ENCODE results near the gene RND2. TPM values are rescaled to one million over a fixed set of nuclear protein-coding genes. Genes with fewer than 3 reads are reported as not detected.

The RND2 gene
- total RNA-seq, 4 donors from 2014 or later: 1.5 to 4.5 (median 2.5) TPM

DNA sequence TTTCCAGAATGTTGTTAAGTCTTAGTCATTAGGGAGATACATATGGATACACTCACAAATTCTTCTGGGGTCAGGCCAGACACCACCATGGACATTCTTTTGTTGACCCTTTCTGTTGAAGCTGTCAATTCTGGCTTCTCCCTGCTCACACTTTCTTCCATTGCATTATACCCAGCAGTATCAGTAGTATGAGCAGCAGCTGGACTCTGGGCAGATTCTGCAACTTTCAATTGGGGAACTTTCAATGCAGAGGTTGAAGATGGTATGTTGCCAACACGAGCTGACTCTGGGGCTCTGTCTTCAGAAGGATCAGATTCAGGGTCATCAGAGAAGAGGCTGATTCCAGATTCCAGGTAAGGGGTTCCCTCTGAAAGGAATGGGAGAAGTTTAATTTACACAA lies 45.8 kb downstream of the RND2 start:
- Histone ChIP-seq H3K4me1 (no peaks in the 10 kb centered on the region), H3K9me3 (no peaks in the 10 kb centered on the region), H3K27me3 (no peaks in the 10 kb centered on the region), H3K27ac (no peak overlapping the region), H3K36me3 (peaks cover 0 to 26% of the 10 kb centered on the region in 2 donors), H3K4me3 (no peak overlapping the region)
- no CpG with 5 or more reads among the region's 1 CpG for WGBS, 2 donors (ENCODE audit: low coverage in 1 of 2)
- no peak for ATAC-seq
- TF ChIP-seq POLR2A (IDR thresholded peaks at IDR 0.05) (no peak), EP300 (IDR thresholded peaks at IDR 0.05) (no peak), POLR2AphosphoS5 (IDR thresholded peaks at IDR 0.05) (no peak)
- TF ChIP-seq, protein P1, sequence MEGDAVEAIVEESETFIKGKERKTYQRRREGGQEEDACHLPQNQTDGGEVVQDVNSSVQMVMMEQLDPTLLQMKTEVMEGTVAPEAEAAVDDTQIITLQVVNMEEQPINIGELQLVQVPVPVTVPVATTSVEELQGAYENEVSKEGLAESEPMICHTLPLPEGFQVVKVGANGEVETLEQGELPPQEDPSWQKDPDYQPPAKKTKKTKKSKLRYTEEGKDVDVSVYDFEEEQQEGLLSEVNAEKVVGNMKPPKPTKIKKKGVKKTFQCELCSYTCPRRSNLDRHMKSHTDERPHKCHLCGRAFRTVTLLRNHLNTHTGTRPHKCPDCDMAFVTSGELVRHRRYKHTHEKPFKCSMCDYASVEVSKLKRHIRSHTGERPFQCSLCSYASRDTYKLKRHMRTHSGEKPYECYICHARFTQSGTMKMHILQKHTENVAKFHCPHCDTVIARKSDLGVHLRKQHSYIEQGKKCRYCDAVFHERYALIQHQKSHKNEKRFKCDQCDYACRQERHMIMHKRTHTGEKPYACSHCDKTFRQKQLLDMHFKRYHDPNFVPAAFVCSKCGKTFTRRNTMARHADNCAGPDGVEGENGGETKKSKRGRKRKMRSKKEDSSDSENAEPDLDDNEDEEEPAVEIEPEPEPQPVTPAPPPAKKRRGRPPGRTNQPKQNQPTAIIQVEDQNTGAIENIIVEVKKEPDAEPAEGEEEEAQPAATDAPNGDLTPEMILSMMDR (IDR thresholded peaks at IDR 0.05): no peak

DNA sequence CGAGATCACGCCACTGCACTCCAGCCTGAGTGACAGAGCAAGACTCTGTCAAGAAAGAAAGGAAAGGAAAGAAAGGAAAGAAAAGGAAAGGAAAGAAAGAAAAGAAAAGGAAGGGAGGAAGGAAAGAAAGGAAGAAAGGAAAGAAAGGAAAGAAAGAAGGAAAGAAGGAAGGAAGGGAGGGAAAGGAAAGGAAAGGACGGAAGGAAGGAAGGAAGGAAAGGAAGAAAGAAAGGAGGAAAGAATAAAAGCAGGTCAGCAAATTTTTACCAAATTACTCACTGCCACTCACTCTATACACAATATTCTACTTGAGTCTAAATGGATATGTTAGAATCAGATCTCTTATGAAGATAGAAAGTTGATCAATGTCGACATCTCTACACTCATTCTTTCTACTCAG lies 49.8 kb downstream of the RND2 start:
- H3K9me3 ChIP-seq: no peaks in the 10 kb centered on the region
- ATAC-seq: no peak
- H3K4me3 ChIP-seq: no peak overlapping the region
- TF ChIP-seq POLR2AphosphoS5 (IDR thresholded peaks at IDR 0.05) (no peak), EP300 (IDR thresholded peaks at IDR 0.05) (no peak)
- TF ChIP-seq, protein P1 (IDR thresholded peaks at IDR 0.05): no peak
- 91 to 100% methylated on average over 1 to 4 of the region's 4 CpGs for WGBS, 2 donors (ENCODE audit: low coverage in 1 of 2)
- peaks cover 0 to 12% of the 10 kb centered on the region in 2 donors for H3K36me3 ChIP-seq
- H3K4me1 ChIP-seq: no peaks in the 10 kb centered on the region
- no peaks in the 10 kb centered on the region for H3K27me3 ChIP-seq
- no peak overlapping the region for H3K27ac ChIP-seq

- H3K27me3 ChIP-seq: no peaks in the 10 kb centered on the region
- peaks cover 0 to 15% (median 0%) of the 10 kb centered on the region in 3 donors for H3K4me1 ChIP-seq
- no peak overlapping the region for H3K27ac ChIP-seq
- H3K9me3 ChIP-seq: no peaks in the 10 kb centered on the region
- no peak for ATAC-seq
- no peak for TF ChIP-seq EP300 (IDR thresholded peaks at IDR 0.05)
- peaks cover 0 to 8% of the 10 kb centered on the region in 2 donors for H3K36me3 ChIP-seq
- H3K4me3 ChIP-seq: no peak overlapping the region
- WGBS, 2 donors (ENCODE audit: low coverage in 1 of 2): 73 to 83% methylated on average over 1 of the region's 1 CpG
These were observed 54.7 kb downstream of the RND2 start for GRCh38 chr17:43079641-43080302.

Other genes with a start within 250 kb of the RND2 start
- gene WNK4, start 244.6 kb upstream of the RND2 start, total RNA-seq: 1 to 10 TPM in 3 of 4 donors, under 1 TPM in 1; 0.78 to 6.7 (median 1.6) TPM
- 10 to 100 TPM; 55.3 to 81.4 (median 66.8) TPM for gene COA3, start 226.5 kb upstream of the RND2 start, total RNA-seq
- under 1 TPM in 3 of 4 donors, not detected in 1; 0.20 to 0.93 (median 0.78) TPM for gene CNTD1, start 226.4 kb upstream of the RND2 start, total RNA-seq
- 100 to 1,000 TPM; 143 to 185 (median 155) TPM for gene BECN1, start 200.9 kb upstream of the RND2 start, total RNA-seq
- gene PSME3, start 191.8 kb upstream of the RND2 start, total RNA-seq: 100 to 1,000 TPM in 1 of 4 donors, 10 to 100 TPM in 3; 60.7 to 109 (median 82.0) TPM
- 1 to 10 TPM in 3 of 4 donors, under 1 TPM in 1; 0.81 to 1.7 (median 1.4) TPM for gene AOC2, start 180.7 kb upstream of the RND2 start, total RNA-seq
- gene AOC3, start 174.0 kb upstream of the RND2 start, total RNA-seq: 100 to 1,000 TPM in 2 of 4 donors, 10 to 100 TPM in 2; 48.3 to 196 (median 108) TPM
- not detected for gene G6PC1, start 124.4 kb upstream of the RND2 start, total RNA-seq
- 10 to 100 TPM; 10.9 to 39.5 (median 26.3) TPM for gene AARSD1, start 60.8 kb upstream of the RND2 start, total RNA-seq
- 10 to 100 TPM in 2 of 4 donors, 1 to 10 TPM in 2; 5.5 to 19.6 (median 10.1) TPM for gene PTGES3L, start 45.2 kb upstream of the RND2 start, total RNA-seq
- 10 to 100 TPM; 16.4 to 20.9 (median 19.4) TPM for gene RUNDC1, start 44.7 kb upstream of the RND2 start, total RNA-seq
- 1,000 to 10,000 TPM in 3 of 4 donors, 100 to 1,000 TPM in 1; 854 to 1,510 (median 1,196) TPM for gene RPL27, start 26.8 kb upstream of the RND2 start, total RNA-seq
- 10 to 100 TPM; 17.1 to 27.9 (median 22.9) TPM for gene IFI35, start 18.4 kb upstream of the RND2 start, total RNA-seq
- gene VAT1, start 2.8 kb upstream of the RND2 start, total RNA-seq: 100 to 1,000 TPM in 3 of 4 donors, 10 to 100 TPM in 1; 89.2 to 187 (median 139) TPM
- gene BRCA1, start 100.1 kb downstream of the RND2 start, total RNA-seq: 1 to 10 TPM; 4.9 to 7.9 (median 6.1) TPM
- 100 to 1,000 TPM in 3 of 4 donors, 10 to 100 TPM in 1; 99.2 to 152 (median 126) TPM for gene NBR1, start 146.0 kb downstream of the RND2 start, total RNA-seq
- gene TMEM106A, start 186.6 kb downstream of the RND2 start, total RNA-seq: 10 to 100 TPM in 1 of 4 donors, 1 to 10 TPM in 3; 3.7 to 13.5 (median 4.4) TPM
- not detected for gene CCDC200, start 203.4 kb downstream of the RND2 start, total RNA-seq
- not detected for gene RNU2-1, start 208.7 kb downstream of the RND2 start, total RNA-seq

Measured in gastroesophageal sphincter (tissue), 4 donors.